SK-N-SH treated with all-trans-retinoic acid at 6 μM for 48 hours (cell line): ENCODE data around the gene OGFOD3.

Experiments used
- GLIS3 ChIP-seq: fragments of 250-450 bp; sonication (Bioruptor Pico); IDR thresholded peaks from 2 replicates; pipeline ENCODE4 v1.5.0; 2020; ENCODE audit warnings: mild to moderate bottlenecking, moderate library complexity
- ISL1 ChIP-seq: fragments of 250-450 bp; sonication (Bioruptor Pico); IDR thresholded peaks from 2 replicates; pipeline ENCODE4 v2.1.2; 2022; ENCODE audit warnings: mild to moderate bottlenecking, moderate library complexity
- PPARA ChIP-seq: fragments of 250-450 bp; sonication (Bioruptor Pico); IDR thresholded peaks from 2 replicates; pipeline ENCODE4 v1.5.0; 2020; ENCODE audit warnings: mild to moderate bottlenecking, borderline replicate concordance
- ZFP3 ChIP-seq: fragments of 250-450 bp; sonication (Bioruptor Pico); IDR thresholded peaks from 2 replicates; pipeline ENCODE4 v1.5.0; 2020; ENCODE audit warnings: mild to moderate bottlenecking, moderate library complexity
- TF ChIP-seq, protein P1 (sequence below): fragments of 250-450 bp; sonication (Bioruptor Pico); IDR thresholded peaks from 2 replicates; pipeline ENCODE4 v1.5.1; 2020; ENCODE audit warnings: low read depth, mild to moderate bottlenecking, moderate library complexity
- TF ChIP-seq, protein P2 (sequence below): fragments of 250-450 bp; sonication (Bioruptor Pico); IDR thresholded peaks from 2 replicates; pipeline ENCODE4 v1.8.0; 2020; ENCODE audit warnings: mild to moderate bottlenecking, moderate library complexity, borderline replicate concordance

DNA sequence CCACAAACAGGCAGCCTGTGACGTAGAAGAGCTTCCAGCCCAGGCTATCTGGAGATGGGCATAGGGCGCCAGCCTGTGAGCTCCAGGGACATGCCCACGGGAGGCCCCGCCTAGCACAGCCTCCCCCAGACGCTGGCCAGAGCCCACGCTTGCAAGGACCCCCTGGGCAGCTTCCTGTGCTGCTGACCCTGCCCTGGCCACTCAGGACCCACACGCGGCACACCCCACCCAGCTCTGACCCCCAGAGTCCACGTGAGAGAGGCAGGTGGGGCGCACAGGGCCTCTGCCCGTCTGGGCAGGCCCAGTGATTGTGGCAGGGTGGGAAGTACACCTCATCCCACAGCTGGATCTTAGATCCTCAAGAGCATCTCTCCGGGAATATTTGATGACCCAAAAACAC is 28.3 kb upstream of the OGFOD3 start:
- TF ChIP-seq ZFP3 (no peak), PPARA (no peak), GLIS3 (CRISPR knock-in tag) (no peak), ISL1 (CRISPR knock-in tag) (no peak)
- TF ChIP-seq, protein P1, sequence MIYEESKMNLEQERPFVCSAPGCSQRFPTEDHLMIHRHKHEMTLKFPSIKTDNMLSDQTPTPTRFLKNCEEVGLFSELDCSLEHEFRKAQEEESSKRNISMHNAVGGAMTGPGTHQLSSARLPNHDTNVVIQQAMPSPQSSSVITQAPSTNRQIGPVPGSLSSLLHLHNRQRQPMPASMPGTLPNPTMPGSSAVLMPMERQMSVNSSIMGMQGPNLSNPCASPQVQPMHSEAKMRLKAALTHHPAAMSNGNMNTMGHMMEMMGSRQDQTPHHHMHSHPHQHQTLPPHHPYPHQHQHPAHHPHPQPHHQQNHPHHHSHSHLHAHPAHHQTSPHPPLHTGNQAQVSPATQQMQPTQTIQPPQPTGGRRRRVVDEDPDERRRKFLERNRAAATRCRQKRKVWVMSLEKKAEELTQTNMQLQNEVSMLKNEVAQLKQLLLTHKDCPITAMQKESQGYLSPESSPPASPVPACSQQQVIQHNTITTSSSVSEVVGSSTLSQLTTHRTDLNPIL (CRISPR knock-in tag) = no peak
- TF ChIP-seq, protein P2, sequence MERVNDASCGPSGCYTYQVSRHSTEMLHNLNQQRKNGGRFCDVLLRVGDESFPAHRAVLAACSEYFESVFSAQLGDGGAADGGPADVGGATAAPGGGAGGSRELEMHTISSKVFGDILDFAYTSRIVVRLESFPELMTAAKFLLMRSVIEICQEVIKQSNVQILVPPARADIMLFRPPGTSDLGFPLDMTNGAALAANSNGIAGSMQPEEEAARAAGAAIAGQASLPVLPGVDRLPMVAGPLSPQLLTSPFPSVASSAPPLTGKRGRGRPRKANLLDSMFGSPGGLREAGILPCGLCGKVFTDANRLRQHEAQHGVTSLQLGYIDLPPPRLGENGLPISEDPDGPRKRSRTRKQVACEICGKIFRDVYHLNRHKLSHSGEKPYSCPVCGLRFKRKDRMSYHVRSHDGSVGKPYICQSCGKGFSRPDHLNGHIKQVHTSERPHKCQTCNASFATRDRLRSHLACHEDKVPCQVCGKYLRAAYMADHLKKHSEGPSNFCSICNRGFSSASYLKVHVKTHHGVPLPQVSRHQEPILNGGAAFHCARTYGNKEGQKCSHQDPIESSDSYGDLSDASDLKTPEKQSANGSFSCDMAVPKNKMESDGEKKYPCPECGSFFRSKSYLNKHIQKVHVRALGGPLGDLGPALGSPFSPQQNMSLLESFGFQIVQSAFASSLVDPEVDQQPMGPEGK (CRISPR knock-in tag) = no peak
